ENCODE measurements around the gene PUDP.
A peak's percentile ranks its signal among the peaks of the same experiment; 100 is the strongest.

Gene PUDP

DNA sequence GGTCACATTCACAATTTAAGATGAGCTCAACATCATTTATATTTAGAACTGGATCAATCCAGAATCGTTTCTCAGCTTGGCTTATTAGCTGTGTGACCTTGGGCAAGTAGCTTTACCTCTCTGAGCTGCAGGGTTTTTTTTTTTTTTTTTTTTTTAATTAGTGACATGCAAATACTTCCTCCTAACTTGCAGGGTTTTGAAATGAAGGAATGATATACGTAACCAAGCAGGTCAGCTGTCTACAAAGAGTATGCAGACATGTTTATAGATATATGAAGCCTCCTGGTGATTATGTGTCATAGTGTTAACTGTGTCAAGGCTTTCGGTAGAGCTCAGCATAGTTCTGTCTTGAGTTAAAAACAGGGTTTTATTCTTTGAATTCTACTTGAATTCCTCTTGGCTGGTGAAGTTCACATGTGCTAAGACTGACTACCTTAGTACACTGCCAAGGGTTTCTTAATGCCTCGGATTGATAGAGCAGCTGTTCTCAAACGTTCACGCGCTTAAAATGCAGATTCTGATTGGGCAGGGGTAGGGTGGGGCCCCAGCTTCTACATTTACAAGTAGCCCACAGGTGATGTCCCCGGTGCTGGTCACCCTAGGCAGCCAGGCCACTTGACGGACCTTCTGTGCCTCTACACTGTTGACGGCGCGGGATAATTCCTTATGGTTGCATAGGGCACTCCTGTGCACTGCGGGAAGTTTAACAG, 1.1 kb downstream of the PUDP start:
- FAIRE-seq = no peak

DNA sequence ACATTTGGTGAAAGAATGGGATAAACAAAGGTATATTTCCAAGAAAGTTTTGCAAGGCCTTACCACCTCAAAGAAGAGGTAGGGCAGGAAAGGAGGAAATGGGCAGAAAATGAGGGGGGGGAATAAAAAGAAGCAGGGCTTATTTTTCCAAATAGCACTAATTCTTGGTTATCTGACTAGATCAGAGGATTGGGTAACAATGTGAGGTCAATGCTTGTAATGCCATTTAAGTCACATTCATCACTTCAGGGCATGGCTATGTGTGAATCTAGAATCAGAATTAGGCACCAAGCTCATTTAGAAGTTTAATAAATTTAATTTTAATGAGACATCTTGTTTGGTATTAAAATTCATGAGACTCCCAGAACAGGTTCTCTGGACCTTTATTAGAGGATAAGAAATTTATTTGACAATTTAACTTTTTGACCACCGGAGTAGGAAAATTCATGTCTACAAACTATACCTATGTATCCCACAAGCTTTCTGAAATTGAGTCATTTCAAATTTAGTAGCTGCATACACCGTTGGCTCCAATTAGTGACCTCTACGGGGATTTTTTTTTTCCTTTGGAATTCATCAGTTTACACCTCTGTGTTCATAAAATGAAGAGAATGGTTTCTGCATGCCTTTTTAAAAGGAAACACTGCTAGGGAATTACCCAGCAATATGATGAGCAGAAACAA, 1.8 kb downstream of the PUDP start:
- FAIRE-seq = no peak

DNA sequence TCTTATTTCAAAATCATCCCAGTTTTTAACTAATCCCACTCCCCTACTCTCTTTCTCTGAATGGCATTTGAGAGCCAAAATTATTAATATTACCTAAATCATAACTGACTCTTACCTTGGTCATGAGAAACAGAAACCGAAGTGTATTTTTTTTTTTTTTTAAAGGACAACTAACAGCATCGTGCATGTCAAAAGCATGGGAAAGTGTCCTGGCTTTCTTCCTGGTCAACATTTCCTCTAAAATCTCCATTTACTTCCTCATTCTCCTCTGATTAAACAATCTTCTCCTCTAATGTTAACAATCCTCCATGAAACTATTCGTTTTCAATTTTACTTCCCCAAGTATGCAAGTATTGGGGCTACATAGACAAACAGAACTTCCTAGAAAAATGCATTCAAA, 2.5 kb downstream of the PUDP start:
- peak; percentile 8 for FAIRE-seq

GRCh38 chrX:7143941-7144525, 3.9 kb downstream of the PUDP start:
- FAIRE-seq = no peak

- no peak for FAIRE-seq
Measured at GRCh38 chrX:7143076-7143475, 4.9 kb downstream of the PUDP start.

DNA sequence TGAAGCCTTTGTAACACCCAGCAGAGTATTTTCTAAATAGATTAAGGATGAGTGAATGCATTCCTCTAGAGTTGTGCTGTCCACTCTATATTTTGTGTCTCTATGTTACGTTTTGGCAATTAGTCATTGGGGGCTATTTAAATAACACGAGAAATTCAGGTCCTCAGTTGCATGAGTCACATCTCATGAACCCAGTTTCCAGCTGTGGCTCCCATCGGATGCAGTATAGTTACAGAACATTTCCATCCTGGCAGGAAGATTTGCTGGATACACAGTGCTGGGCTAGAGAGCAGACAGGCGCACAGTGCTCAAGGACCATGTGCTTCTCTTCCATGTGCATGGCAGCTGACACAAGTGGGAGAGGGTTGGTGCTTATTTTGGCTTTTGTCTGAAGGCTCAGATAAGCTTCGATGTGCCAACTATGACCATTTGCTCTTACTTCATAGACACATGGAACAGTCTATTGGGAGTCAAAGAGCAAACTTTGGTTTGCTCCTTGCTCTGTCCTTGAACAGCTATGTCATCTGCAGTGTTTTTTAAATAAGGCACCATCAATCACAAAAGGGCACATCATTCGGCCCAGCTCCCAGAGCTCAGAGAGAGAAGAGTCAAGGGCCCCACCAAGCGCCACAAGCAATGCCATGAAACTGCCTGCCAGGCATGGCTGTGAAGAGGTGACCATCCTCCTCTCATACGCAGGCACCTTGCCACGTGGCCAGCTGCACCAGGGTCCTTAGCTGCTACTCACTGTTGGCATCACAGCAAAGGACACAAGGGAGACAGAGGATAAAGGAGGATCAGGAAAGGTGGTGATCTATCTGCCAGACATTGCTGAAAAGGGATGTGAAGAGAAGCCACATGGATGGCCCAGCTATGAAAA, 8.5 kb downstream of the PUDP start:
- FAIRE-seq = no peak

DNA sequence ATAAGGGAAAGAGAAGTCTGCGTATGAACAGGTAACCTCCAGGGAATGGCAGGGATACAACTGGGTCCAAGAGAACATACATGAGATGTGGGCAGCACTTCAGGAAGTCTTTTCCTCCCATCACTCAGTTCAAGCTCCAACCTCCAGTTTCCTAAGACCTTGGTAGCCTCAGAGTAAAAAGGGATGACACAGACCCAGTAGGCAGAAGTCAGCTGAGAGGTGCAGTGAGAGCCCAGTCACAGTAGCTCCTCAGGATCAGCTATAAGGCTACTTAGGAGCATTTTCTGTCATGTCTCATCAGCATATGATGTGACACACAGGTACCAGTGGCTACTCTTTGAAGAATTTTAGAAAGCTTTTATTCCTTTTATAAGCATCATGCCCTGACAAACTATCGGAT, 13.0 kb downstream of the PUDP start:
- no peak for FAIRE-seq

GRCh38 chrX:7133050-7133440, 14.9 kb downstream of the PUDP start:
- no peak for FAIRE-seq

- FAIRE-seq = no peak
Measured at GRCh38 chrX:7132335-7133049, 15.5 kb downstream of the PUDP start.

- FAIRE-seq = no peak
Measured at GRCh38 chrX:7131621-7132020, 16.3 kb downstream of the PUDP start.

DNA sequence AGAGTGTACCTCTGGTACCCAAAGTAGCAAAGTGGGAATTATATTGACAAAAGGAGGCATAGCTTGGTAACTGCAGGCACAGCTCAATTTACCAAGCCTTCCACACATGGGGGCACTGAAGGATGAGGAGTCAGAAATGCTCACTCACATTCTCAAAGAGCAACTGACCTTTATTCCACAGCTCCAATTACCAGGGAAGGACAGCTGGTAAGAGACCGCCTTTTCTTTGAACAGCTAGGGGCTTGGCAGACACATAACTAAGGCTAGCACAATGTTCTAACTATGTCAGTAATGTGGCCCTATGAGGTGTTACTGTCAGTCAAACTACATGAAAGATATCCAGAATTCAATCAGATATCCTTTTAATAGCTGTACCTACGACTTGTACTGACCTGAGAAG, 20.9 kb downstream of the PUDP start:
- FAIRE-seq = no peak

- FAIRE-seq = no peak
Measured at GRCh38 chrX:7120878-7121219, 27.1 kb downstream of the PUDP start.

DNA sequence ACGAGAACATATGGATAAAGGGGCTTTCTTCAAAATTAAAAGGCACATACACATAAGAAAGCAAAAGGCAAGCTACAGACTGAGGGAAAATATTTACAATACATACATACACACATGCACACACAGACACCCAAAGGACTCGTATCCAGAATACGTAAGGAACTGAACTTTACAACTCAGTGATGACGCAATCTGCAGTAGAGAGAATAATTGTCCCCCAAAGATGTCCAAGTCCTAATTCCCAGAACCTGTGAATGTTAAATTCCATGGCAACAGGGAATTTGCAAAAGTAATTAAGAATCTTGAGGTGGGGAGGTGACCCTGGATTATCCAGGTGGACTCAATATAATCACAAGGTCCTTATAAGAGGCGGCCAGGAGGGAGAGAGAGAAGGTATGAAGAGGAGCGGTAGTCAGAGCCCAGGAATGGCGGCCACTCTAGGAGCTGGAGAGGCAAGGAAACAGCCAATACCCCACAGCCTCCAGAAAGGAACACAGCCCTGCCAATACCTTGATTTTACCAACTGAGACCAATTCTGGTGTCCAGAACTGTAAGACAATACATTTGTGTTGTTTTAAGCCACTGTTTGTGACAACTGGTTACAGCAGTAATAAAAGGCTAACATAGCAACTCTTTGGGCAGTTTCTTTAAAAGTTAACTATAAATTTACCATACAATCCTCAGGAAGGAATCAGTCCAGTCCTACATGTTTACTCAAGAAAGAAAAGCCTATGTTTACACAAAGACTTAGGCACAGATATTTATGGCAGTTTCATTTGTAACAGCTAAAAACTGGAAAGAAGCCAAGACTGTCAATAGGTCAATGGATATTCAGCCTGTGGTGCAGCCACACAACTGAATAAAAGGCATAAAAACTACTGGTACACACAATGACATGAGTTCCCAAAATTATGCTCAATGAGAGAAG, 27.7 kb downstream of the PUDP start:
- FAIRE-seq = peak; percentile 60

- no peak for FAIRE-seq
Measured at GRCh38 chrX:7117587-7117986, 30.4 kb downstream of the PUDP start.

- FAIRE-seq = no peak
Measured at GRCh38 chrX:7116081-7116480, 31.9 kb downstream of the PUDP start.

- no peak for FAIRE-seq
Measured at GRCh38 chrX:7115557-7115956, 32.4 kb downstream of the PUDP start.

DNA sequence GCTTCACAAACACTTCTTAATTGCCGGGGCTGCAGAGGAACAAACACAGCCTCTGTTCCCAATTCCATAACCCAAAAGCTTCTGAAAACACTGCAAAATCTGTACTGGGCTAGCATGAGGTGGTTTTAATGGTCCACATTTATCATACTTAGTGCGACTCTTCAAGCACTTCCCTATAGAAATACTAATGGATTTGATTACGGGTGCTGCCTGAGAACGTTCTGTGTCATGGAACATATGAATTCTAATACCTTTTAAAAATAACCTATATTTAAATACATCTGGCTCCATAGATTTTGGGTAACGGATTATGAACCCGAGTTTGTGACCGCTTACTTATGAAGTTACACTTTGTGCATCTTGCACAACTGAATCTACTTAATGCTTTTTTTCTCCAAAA, 35.9 kb downstream of the PUDP start:
- FAIRE-seq = no peak

DNA sequence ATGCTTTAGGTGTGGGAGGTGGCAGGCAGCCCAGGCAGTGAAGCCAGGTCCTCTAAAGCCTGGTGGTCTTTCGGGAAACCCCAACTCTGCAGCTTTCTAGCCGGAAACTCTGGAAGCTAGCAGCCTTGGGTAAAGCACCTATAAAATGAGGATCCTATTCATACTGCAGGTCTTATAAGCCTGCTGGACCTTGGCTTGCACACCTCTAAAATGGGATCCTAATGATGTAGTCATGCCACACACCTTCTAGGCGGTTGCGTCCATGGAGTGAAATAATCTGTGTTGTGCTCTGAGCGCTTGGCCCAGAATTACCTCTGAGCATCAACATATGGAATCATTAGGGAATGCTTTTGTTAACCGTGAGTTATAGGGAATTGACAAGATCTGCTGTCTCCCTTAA, 36.4 kb downstream of the PUDP start:
- FAIRE-seq = no peak

DNA sequence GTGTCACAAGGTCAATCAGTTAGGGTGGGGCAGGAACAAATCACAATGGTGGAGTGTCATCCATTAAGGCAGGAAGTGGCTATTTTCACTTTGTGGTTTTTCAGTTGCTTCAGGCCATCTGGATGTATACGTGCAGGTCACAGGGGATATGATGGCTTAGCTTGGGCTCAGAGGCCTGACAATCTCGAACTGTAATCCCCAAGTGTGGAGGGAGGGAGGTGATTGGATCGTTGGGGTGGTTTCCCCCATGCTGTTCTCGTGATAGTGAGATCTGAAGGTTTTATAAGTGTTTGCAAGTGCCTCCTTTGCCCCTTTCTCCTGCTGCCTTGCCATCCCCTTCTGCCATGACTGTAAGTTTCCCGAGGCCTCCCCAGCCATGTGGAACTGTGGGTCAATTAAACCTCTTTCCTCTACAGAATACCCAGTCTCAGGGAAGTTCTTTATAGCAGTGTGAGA, 37.1 kb downstream of the PUDP start:
- no peak for FAIRE-seq

DNA sequence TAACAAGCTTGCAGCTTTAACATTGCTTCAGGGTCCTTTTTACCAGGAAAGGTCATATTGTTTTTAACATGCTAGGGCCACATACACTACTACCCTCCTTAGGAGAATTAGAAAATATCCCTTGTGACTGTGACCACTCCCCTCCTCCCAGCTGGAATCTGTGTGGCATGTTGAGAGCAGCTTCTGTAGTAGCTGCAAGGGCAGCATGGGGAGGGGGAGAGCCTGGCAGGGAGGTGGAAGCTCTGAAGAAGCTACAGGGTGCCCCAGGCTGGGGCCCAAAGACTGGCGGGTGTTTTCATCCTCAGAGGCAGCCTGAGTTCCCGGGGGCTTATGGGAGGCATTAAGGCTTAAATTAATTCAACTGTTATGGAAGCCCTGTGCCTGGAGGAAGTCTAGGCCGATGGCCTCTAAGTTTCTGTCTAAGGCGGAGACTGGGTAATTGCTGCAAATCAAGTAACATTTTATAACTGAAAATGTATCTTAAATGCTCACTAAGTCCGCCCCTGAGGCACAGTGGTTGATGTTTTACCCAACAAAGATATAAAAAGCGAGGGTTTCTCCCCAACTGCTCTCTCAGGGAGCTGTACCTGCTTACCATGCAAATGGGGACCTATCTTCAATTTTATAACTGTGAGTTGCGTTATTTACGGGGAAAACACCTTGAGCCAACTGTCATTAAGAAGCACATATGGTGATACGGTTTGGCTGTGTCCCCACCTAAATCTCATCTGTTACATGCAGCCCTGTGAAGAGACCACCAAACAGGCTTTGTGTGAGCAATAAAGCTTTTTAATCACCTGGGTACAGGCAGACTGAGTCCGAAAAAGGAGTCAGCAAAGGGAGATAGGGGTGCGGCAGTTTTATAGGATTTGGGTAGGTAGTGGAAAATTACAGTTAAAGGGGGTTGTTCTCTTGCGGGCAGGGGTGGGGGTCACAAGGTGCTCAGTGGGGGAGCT, 37.8 kb downstream of the PUDP start:
- no peak for FAIRE-seq
